Limb (tissue), 2 donors: ENCODE data around the gene SEC61G.

ENCODE experiments used
- DNase-seq, 2 donors: peaks; one replicate each; pipeline ENCODE4 v3.0.0-alpha.2; 2016; ENCODE audit errors: extremely low spot score in 2 of 2

SEC61G gene

DNA sequence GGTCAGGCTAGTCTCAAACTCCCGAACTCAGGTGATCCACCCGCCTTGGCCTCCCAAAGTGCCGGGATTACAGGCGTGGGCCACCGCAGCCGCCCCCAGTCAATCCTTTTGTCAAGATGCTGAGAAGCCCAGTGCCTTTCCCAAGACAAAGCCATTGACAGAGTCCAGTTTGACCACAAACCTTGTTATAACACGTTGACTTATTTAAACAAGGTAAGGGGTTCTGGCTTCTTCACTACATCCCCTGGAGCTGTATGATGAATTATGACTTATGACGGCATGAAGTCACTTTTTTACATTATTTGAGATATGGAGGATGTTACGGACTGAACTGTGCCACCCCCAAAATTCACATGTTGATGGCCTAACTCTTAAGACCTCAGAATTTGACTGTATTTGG is 5.8 kb upstream of the SEC61G start:
- no peak for DNase-seq

GRCh38 chr7:54757711-54758110 is 1.3 kb downstream of the SEC61G start:
- no peak for DNase-seq

DNA sequence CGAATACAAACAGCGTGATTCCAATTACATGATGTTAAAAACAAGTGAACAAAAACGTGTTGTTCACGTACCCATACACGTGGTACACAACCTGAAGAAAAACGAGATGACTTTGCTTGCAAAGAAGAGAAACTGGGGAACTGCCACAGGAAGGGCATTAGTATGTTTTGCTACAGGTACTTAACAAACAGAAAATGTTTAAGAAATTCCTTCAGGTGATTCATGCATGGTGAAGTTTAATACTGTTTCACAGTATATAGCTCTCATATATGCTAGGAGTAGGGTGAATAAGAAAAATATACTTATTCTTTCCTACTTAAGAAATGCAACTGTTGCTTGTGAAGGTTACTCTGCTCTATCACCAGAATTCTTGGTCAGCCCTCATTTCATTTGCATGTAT is 9.8 kb downstream of the SEC61G start:
- DNase-seq, result no peak

DNA sequence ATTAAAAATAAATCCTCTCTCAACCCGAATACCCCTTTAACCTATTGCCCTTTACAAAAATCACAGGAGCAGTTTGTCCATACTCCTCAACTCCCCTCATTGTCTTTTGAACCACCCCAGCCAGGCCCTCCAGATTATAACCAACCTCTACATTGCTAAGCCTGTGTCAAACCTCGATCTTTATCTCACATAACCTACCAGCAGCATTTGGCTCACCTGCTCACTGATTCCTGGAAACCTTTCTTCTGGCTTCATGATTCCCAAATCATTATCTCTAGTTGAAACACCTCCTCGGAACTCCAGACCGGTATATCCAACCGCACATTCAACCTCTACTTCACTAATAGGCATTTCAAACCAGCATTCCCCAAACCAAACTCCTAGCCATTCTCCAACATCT is 11.8 kb downstream of the SEC61G start:
- DNase-seq, result no peak

DNA sequence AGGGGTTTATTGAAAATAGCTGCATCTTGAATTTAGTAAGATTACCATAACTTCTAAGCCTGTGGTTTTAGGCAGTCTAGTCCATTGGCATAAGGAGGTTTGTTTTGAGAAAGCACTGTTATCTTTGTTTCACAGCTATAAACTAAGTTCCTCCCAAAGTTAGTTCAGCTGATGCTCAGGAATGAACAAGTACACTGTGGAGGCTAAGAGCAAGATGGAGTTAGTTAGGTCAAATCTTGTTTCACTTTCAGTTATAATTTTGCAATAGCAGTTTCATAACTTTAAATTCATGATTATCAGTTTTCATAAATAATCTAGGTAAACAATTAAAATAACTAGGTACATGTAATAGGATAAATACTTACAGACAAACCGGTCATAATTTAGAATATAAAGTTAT is 15.4 kb downstream of the SEC61G start:
- DNase-seq, result no peak

DNA sequence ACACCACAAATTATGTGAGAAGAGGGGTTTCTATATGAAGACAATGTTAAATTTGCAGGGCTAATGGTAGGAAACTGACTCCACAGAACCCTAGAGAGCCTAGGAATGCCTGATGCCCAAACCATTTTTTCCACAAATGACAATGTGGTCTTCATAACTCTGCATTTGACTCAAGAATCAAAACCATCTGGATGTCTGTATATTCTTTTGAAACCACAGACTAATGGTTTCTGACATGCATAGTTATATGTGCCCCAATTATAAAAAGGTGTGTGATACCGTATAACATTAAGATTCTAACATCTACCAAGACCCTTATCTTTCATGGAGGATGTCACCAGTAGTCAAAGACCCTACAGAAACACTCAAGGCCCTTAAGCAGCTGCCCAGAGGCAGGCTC is 20.3 kb downstream of the SEC61G start:
- no peak for DNase-seq

GRCh38 chr7:54729107-54729506 is 29.9 kb downstream of the SEC61G start:
- DNase-seq, result no peak

GRCh38 chr7:54728411-54728810 is 30.6 kb downstream of the SEC61G start:
- no peak for DNase-seq

DNA sequence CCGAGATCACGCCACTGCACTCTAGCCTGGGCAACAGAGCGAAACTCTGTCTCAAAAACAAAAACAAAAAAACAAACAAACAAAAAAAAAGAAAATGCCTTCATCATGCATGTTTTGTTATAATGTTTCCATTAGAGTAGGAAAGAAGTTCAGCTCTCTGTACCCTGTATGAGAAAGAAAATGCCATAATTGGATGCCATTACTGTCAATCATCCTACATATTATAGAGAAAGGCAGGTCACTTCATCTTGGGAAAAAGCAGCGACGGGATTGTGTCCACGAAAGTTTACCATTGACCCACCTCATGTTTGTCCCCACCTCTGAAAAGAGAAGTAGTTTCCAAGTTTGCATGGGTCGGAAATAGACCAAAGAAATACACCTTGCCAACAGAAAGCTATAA is 33.8 kb downstream of the SEC61G start:
- no peak for DNase-seq

- no peak for DNase-seq
Measured at GRCh38 chr7:54722502-54722901, 36.5 kb downstream of the SEC61G start.

DNA sequence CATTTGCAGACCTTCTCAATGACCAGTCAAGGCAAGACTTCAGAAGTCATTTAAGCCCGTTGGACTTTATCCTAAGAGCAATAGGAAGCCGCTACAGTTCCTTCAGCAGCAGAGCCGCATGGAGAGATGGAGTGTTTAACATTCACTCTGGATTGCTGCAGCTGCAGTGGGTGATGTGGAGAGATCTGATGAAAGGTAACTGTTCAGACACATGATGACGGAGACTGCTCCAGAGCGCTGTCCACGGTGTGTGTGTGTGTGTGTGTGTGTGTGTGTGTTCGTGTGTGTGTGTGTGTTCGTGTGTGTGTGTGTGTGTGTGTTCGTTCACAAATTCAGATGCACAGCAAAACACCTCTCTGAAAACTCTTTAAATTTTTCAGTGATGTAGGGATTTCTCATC is 37.0 kb downstream of the SEC61G start:
- no peak for DNase-seq

GRCh38 chr7:54719974-54720373 is 39.0 kb downstream of the SEC61G start:
- DNase-seq, result no peak

DNA sequence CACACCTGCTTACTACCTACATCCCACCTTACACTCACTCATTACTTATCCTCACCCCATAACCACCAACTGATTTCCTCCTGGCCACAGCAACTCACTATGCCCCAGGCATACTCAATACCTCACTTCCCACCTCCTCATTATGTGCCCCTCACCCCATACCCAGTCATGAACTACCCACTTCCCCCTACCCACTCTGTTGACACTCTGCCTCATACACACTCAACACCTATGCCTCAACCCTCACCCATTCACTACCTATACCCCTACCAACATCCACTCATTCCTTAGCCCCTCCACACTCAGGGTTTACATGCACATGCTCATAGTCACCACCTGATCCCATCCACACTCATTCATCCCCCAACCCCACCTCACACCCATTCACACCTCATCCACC is 39.6 kb downstream of the SEC61G start:
- DNase-seq, result no peak

DNA sequence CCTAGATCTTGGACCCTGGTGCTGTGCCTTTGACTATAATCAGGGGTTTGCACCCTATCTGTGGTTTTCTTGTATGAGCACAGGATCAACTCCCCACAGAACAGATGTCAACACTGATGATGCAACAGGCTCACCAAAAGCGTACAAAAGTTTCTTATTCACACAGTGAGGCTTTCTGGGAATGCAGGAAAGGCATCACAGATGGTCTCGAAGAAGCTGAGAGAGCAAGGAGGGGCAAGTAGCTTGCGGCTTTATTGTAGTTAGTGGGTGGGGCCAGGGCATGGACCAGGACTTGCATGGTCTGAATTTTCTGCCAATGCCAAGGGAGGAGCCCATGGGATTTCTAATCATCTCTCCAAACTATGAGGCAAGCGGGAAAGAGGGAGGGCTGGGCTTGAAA is 46.2 kb downstream of the SEC61G start:
- no peak for DNase-seq

- no peak for DNase-seq
Measured at GRCh38 chr7:54711900-54712595, 47.0 kb downstream of the SEC61G start.

DNA sequence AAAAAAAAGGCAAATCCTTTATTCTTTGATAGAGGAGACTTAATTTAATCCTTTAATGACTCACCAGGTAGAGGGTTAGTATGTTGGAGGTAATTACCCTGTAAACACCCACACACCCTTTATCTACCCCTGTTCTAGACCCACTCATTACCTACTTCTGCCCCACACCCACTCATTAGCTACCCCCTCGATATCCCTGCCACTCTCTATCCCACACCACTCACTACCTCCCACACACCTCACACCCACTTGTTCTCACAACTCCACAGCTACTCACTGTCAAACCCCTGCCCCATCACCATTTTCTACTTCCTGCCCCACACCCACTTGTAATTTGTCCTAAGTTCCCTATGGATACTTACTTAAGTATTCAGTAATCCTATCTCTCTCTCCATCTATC is 49.7 kb downstream of the SEC61G start:
- DNase-seq, result no peak

DNA sequence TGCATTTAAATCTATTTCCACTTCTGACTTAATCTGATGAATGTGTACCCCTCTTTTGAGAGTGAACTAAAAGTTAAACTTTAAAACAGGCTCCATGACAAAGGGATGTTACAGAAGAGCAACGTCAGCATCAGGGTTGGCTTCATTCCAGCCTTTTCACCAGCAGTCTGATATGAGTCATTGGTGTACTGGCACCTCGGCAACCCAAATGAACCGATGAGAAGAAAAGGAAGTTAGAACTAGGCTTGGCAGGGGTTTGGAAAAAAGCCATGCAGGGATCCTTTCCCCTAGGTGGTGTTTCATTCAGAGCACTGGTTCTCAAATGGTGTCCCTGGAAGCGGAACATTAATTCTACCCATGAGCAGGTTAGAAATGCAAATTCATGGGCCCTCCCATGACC is 53.6 kb downstream of the SEC61G start:
- DNase-seq, result no peak

DNA sequence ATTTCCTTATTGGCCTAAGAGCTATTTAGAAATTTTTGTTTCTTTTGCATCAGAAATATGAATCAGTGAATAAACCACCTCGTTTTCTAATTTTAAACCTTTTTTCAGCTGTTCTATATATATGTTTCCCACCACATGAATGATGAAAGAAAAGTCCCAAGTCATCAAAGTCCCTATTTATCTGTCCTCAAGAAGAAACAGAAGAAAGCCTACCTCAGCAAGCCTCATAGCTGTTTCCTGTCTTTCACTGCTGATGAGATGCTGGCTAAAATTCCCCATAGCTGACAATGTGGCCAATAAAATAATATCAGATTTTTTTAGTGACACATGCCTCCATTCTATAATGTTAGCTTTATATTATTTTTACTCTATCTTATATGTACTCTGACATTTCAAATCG is 54.2 kb downstream of the SEC61G start:
- no peak for DNase-seq
